Fibroblast of pulmonary artery (primary cell): ENCODE measurements around the gene GRM2.

Source experiments
- DNase-seq: peaks from one replicate; pipeline ENCODE4 v3.0.0-alpha.2; 2010; ENCODE audit warnings: low read depth
- H3K4me3 ChIP-seq: replicated peaks from 2 replicates; pipeline ENCODE4 v1.5.1; 2011; ENCODE audit warnings: low read depth, mild to moderate bottlenecking, control low read depth, low read length, moderate library complexity
- TF ChIP-seq, protein P1 (sequence below): IDR thresholded peaks from 2 replicates; pipeline ENCODE4 v1.5.1; 2011; ENCODE audit warnings: mild to moderate bottlenecking, control low read depth, low read length, inconsistent platforms; ENCODE audit errors: missing control alignments

Gene GRM2

DNA sequence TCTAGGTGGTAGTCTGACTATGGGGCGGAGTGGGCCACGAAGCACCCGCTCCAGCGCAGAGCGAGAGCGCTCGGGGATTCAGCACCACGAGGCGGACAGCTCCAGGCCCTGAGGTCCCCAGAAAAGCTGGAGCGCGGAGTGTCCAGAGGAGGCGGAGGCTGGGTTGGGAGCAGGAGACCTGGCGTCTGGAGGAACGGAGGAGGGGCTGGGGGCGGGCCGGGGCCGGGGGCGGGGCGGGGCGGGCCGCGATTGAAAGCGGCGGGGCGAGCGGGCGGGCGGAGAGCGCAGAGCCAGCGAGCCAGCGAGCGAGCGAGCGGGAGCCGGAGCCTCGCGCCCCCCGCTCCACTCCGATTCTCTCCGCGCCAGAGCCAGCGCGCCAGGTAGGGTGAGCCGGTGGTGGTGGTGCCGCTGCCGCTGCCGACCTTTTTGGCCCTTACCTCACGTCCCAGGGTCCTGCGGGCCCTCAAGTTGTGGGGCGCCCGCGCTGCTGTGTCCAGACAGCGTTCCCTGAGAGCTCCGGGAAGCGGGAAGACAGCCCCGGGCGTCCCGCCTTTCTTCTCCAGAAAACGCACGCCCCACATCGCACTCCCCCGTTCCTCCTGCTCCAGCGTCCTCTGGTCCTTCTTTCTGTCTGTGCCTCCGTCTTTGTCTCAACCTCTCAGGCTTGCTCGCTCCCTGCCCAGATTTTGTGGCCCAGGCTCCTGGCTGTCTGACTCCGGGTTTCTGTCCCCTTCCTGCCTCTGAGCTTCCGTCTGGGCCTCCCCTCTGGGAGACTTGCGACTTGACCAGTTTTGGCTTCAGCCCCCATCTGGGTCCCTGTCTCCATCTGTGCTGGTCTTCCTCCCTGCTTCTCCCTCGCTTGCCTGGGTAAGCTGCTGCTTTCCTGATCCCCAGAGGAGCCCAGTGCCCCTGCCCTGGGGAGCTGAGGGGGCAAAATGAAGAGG is at the start of gene GRM2:
TSS of gene GRM2 (plus strand) at position 281 of the 944 bp plus-strand sequence. CDS start 1,916 bp downstream, outside the sequence.
- H3K4me3 ChIP-seq, result peak within 1 kb of the TSS; percentile 41
- peak; percentile 90 for DNase-seq
- TF ChIP-seq, protein P1, sequence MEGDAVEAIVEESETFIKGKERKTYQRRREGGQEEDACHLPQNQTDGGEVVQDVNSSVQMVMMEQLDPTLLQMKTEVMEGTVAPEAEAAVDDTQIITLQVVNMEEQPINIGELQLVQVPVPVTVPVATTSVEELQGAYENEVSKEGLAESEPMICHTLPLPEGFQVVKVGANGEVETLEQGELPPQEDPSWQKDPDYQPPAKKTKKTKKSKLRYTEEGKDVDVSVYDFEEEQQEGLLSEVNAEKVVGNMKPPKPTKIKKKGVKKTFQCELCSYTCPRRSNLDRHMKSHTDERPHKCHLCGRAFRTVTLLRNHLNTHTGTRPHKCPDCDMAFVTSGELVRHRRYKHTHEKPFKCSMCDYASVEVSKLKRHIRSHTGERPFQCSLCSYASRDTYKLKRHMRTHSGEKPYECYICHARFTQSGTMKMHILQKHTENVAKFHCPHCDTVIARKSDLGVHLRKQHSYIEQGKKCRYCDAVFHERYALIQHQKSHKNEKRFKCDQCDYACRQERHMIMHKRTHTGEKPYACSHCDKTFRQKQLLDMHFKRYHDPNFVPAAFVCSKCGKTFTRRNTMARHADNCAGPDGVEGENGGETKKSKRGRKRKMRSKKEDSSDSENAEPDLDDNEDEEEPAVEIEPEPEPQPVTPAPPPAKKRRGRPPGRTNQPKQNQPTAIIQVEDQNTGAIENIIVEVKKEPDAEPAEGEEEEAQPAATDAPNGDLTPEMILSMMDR, result no peak

DNA sequence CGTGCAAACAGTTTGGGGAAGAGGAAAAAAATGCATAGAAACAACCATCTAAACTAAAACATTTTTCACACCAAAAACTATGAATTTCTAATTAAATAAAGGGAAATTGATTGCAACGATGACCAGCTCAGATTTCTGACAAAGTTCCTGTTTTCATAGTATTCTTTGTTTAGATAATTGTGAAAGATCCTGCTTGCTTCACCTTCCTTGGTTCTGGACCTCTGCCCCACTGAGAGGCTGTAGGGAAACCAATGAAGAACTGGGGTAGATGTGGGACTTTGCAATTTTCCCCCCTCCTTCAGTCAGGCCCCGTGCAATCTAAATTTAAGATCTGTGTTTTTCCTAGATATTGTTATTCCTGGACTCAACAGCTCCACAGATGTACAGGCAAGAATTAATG is 49.6 kb upstream of the GRM2 start:
- H3K4me3 ChIP-seq, result no peak overlapping the region
- TF ChIP-seq, protein P1, result no peak
- DNase-seq, result no peak

DNA sequence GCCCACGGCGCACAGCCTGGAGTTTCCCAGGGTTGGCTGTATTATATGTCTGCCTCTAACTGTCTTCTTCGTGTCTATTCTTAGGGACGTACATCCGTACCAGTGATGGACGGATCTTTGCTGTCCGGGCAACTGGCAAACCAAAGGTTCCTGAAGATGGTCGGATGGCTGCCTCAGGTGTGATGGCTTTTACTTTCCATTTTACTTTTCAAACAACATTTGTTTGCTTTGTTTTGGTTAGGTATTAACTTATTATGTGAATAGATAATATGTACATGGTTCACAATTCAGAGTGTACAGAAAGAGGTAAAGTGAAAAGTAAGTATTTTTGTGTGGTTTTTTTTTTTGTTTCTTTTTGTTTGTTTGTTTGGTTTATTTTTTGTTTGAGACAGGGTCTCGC is 46.9 kb upstream of the GRM2 start:
- H3K4me3 ChIP-seq, result no peak overlapping the region
- DNase-seq, result no peak
- TF ChIP-seq, protein P1, result no peak

DNA sequence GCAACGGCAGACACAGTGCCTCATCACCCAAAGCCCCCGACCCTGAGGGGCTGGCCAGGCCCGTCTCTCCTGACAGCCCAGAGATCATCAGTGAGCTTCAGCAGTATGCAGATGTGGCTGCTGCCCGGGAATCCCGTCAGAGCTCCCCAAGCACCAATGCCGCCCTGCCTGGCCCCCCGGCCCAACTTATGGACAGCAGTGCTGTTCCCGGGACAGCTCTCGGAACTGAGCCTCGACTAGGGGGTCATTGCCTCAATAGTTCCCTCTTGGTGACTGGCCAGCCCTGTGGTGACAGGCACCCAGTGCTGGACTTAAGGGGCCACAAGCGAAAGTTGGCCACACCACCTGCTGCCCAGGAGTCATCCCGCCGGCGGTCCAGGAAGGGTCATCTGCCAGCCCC is 44.4 kb upstream of the GRM2 start:
- no peak overlapping the region for H3K4me3 ChIP-seq
- no peak for DNase-seq
- TF ChIP-seq, protein P1, result no peak

DNA sequence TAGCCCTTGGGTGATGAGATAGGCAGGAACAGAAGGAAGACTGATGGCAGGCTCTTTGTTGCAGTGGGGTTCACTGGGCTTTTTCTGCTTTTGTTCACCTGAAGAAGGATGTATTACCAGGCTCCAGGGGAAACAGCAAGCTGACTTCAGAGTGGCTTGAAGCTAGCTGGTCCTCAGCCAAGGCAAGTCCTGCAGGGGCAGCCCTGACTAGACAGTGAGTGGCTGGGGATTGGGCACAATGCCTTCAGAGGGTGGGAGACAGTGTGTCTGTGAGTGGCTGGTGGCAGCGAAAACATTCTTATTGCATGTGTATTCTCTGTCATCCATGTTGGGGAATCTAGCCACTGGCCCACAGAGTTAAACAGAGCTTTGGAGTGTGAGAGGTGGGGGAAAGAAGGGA is 38.1 kb upstream of the GRM2 start:
- TF ChIP-seq, protein P1, result no peak
- no peak for DNase-seq
- no peak overlapping the region for H3K4me3 ChIP-seq

DNA sequence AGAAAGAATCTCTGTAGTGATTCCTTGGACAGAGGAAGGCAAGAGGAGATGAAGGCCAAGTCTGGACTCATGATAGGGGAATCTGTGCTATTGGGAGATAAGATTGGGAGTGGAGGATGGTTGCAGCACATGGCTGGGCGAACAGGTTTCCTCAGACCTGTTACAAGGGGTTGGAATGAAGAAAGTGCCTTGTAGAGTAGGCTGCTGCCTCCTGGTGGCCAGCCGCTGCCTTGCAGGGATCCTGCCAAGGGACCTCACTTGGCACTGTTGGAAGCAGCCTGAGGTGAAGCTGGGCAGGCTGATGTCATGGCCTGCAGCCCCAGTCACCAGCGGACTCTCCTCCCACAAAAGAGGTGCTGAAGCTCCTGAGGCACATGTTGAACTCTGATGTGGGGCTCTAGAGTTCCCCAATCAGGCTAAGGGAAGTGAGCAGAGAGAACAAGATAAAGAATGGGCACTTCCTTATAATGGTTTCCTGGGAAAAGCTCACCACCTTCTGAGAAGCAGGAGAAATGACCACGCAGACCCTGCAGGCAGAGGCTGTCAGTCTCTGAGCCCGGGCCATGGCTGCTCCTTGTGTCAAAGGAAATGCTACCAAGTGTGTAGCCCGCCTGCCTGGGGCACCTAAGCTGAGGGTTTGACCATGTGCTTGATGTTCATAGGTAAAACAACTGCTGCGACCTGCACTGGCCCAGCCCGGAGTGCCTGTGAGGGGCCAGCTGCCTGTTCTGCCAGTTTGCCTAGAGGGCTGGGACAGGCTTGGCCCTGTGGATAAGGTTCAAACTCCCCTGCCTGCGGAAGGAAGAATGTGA is 37.4 kb upstream of the GRM2 start:
- peak; percentile 87 for DNase-seq
- TF ChIP-seq, protein P1, result no peak
- H3K4me3 ChIP-seq, result no peak overlapping the region
